Measurements from ENCODE around the gene YEATS2.
"Not testable (repeated sequence)": the region's sequence is repeated elsewhere in the genome, so short reads cannot be mapped to it uniquely, and the experiment has no call there.

Gene YEATS2

DNA sequence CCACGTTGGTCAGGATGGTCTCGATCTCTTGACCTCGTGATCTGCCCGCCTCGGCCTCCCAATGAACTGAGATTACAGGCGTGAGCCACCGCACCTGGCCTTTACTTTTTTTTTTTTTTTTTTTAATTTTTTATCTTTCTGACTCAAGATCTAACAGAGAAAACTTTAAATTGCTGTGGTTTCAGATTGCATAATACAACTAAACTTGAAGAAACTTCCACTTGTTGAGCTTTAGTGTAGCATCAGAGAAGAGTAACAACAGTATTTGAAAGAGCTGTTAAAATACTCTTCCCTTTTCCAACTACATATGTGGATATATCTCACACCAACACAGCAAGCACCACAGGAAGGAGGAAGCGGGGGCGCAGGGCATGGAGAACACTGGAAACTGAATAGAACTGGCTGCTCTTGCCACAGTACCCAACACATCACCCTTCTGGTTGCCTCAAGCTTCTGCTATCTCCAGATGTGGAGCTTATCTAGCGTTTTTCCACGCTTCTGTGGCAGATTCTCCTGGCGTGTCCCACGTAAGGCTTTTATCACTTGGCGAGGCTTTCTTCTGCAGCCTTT is 82.4 kb downstream of the YEATS2 start:
- no peak overlapping the region for H2BK120ac ChIP-seq (ENCODE audit: low read depth, low read length)
- no peak for DNase-seq
- no peaks in the 10 kb centered on the region for H3K4me1 ChIP-seq (ENCODE audit: control insufficient read depth, low read depth, low read length)
- no peaks in the 10 kb centered on the region for H3K27me3 ChIP-seq (ENCODE audit: insufficient read depth, low read length, poor library complexity)
- H4K5ac ChIP-seq (ENCODE audit: low read length): no peak overlapping the region
- H3K27ac ChIP-seq (ENCODE audit: low read depth, low read length): no peak overlapping the region
- no peak overlapping the region for H3K4me3 ChIP-seq (ENCODE audit: low read length)
- H3K4ac ChIP-seq (ENCODE audit: low read depth, low read length): no peak overlapping the region
- no peak overlapping the region for H3K4me2 ChIP-seq (ENCODE audit: low read length)
- H3K18ac ChIP-seq (ENCODE audit: low read length): no peak overlapping the region
- H3K9ac ChIP-seq (ENCODE audit: low read length): no peak overlapping the region
- no peak overlapping the region for H2AK5ac ChIP-seq (ENCODE audit: low read length)
- no peak overlapping the region for H4K8ac ChIP-seq (ENCODE audit: low read depth, low read length)
- H2BK5ac ChIP-seq (ENCODE audit: low read length): no peak overlapping the region
- no peaks in the 10 kb centered on the region for H3K79me1 ChIP-seq (ENCODE audit: low read length)
- no peak overlapping the region for H2BK15ac ChIP-seq (replicated peaks; ENCODE audit: low read depth)
- no peak overlapping the region for H3K23ac ChIP-seq (ENCODE audit: low read length)
- no peaks in the 10 kb centered on the region for H3K79me2 ChIP-seq (ENCODE audit: control insufficient read depth, insufficient read depth, low read length)
- H3K36me3 ChIP-seq (ENCODE audit: control insufficient read depth, insufficient read depth, low read length): peaks cover 9% of the 10 kb centered on the region
- WGBS (ENCODE audit: extremely low coverage, insufficient coverage, low lambda C conversion rate): no CpG with 5 or more reads among the region's 14 CpGs
- H3K56ac ChIP-seq (ENCODE audit: low read length): no peak overlapping the region

DNA sequence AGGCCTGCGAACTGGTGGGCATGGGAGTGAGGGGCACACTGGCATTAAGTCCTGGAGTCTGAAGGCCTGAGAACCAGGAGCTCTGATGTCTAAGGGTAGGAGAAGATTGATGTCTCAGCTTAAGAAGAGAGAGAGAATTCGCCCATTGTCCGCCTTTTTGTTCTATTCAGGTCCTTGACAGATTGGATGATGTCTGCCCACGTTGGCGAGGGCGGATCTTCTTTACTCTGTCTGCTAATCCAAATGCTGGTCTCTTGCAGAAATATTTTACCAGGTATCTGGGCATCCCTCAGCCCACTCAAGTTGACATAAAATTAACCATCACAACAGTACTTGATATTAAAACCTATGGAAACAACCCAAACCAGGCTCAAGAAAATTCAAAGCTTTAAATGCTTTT is 83.6 kb downstream of the YEATS2 start:
- Histone ChIP-seq H2AK5ac (ENCODE audit: low read length) (no peak overlapping the region), H3K79me2 (ENCODE audit: control insufficient read depth, insufficient read depth, low read length) (no peaks in the 10 kb centered on the region), H2BK120ac (ENCODE audit: low read depth, low read length) (no peak overlapping the region), H3K56ac (ENCODE audit: low read length) (no peak overlapping the region), H3K23ac (ENCODE audit: low read length) (no peak overlapping the region), H3K27ac (ENCODE audit: low read depth, low read length) (no peak overlapping the region), H4K8ac (ENCODE audit: low read depth, low read length) (no peak overlapping the region), H3K4me3 (ENCODE audit: low read length) (no peak overlapping the region), H3K9ac (ENCODE audit: low read length) (no peak overlapping the region), H3K36me3 (ENCODE audit: control insufficient read depth, insufficient read depth, low read length) (peaks cover 9% of the 10 kb centered on the region), H2BK5ac (ENCODE audit: low read length) (no peak overlapping the region), H3K18ac (ENCODE audit: low read length) (no peak overlapping the region), H3K79me1 (ENCODE audit: low read length) (no peaks in the 10 kb centered on the region), H4K5ac (ENCODE audit: low read length) (no peak overlapping the region), H2BK15ac (replicated peaks; ENCODE audit: low read depth) (no peak overlapping the region), H3K27me3 (ENCODE audit: insufficient read depth, low read length, poor library complexity) (no peaks in the 10 kb centered on the region), H3K4me2 (ENCODE audit: low read length) (no peak overlapping the region), H3K4me1 (ENCODE audit: control insufficient read depth, low read depth, low read length) (no peaks in the 10 kb centered on the region), H3K4ac (ENCODE audit: low read depth, low read length) (no peak overlapping the region)
- no CpG with 5 or more reads among the region's 6 CpGs for WGBS (ENCODE audit: extremely low coverage, insufficient coverage, low lambda C conversion rate)
- DNase-seq: no peak

DNA sequence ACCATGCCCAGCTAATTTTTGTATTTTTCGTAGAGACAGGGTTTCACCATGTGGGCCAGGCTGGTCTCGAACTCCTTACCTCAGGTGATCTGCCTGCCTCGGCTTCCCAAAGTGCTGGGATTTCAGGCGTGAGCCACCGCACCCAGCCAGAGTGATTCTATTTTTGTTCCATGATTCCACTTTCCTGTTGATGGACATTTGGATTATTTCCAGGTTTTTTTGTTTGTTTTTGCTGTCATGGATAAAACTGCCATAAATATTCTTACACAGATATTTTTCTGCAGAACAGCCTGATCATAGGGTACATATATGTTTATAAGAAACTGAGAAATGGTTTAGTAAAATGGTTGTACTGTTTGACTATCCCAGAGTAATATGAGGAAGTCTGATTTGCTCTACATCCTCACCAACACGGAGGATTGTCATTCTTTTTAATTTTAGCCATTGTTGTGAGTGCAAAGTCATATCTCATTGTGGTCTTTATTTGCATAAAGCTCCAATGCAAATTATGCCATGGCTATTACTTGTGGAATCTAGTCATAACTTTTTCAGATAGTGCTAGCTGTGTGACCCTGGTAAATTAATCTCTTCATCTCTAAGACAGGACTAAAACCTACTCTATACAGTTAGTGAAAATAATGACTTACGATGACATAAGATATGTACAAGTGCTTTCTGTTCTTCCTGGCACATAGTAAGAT is 85.1 kb downstream of the YEATS2 start:
- Histone ChIP-seq H3K27me3 (ENCODE audit: insufficient read depth, low read length, poor library complexity) (no peaks in the 10 kb centered on the region), H3K79me2 (ENCODE audit: control insufficient read depth, insufficient read depth, low read length) (no peaks in the 10 kb centered on the region), H3K36me3 (ENCODE audit: control insufficient read depth, insufficient read depth, low read length) (peaks cover 9% of the 10 kb centered on the region), H2BK120ac (ENCODE audit: low read depth, low read length) (no peak overlapping the region), H4K8ac (ENCODE audit: low read depth, low read length) (no peak overlapping the region), H3K56ac (ENCODE audit: low read length) (no peak overlapping the region), H3K4me3 (ENCODE audit: low read length) (no peak overlapping the region), H2BK15ac (replicated peaks; ENCODE audit: low read depth) (no peak overlapping the region), H3K27ac (ENCODE audit: low read depth, low read length) (no peak overlapping the region), H3K79me1 (ENCODE audit: low read length) (no peaks in the 10 kb centered on the region), H3K9ac (ENCODE audit: low read length) (no peak overlapping the region), H3K4ac (ENCODE audit: low read depth, low read length) (no peak overlapping the region), H4K5ac (ENCODE audit: low read length) (no peak overlapping the region), H2AK5ac (ENCODE audit: low read length) (no peak overlapping the region), H2BK5ac (ENCODE audit: low read length) (no peak overlapping the region), H3K4me2 (ENCODE audit: low read length) (no peak overlapping the region), H3K18ac (ENCODE audit: low read length) (no peak overlapping the region), H3K23ac (ENCODE audit: low read length) (no peak overlapping the region), H3K4me1 (ENCODE audit: control insufficient read depth, low read depth, low read length) (no peaks in the 10 kb centered on the region)
- no peak for DNase-seq
- no CpG with 5 or more reads among the region's 7 CpGs for WGBS (ENCODE audit: extremely low coverage, insufficient coverage, low lambda C conversion rate)

DNA sequence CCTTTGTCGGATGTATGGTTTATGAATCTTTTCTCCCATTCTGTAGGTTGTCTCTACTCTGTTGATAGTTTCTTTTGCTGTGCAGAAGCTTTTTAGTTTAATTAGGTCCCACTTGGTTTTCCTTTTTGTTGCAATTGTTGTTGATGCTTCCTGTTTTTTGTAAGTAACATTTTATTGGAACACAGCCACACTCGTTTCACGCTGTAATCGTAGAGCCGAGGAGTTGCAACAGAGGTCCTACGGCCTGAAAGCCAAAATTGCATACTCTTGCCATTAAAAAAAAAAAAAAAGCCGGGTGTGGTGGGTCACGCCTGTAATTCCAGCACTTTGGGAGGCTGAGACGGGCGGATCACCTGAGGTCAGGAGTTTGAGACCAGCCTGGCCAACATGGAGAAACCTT is 86.9 kb downstream of the YEATS2 start:
- not testable (repeated sequence) for H2AK5ac ChIP-seq (ENCODE audit: low read length); H3K36me3 ChIP-seq (ENCODE audit: control insufficient read depth, insufficient read depth, low read length); H3K18ac ChIP-seq (ENCODE audit: low read length); H3K4me3 ChIP-seq (ENCODE audit: low read length); H2BK5ac ChIP-seq (ENCODE audit: low read length); H3K79me2 ChIP-seq (ENCODE audit: control insufficient read depth, insufficient read depth, low read length); H3K4me1 ChIP-seq (ENCODE audit: control insufficient read depth, low read depth, low read length); H2BK120ac ChIP-seq (ENCODE audit: low read depth, low read length); H3K4ac ChIP-seq (ENCODE audit: low read depth, low read length); H4K8ac ChIP-seq (ENCODE audit: low read depth, low read length); H3K4me2 ChIP-seq (ENCODE audit: low read length); H3K9ac ChIP-seq (ENCODE audit: low read length); H3K79me1 ChIP-seq (ENCODE audit: low read length); H2BK15ac ChIP-seq (replicated peaks; ENCODE audit: low read depth); H3K56ac ChIP-seq (ENCODE audit: low read length); H4K5ac ChIP-seq (ENCODE audit: low read length); H3K23ac ChIP-seq (ENCODE audit: low read length); H3K27me3 ChIP-seq (ENCODE audit: insufficient read depth, low read length, poor library complexity); DNase-seq; H3K27ac ChIP-seq (ENCODE audit: low read depth, low read length)
- WGBS (ENCODE audit: extremely low coverage, insufficient coverage, low lambda C conversion rate): 100% methylated on average over 1 of the region's 10 CpGs

DNA sequence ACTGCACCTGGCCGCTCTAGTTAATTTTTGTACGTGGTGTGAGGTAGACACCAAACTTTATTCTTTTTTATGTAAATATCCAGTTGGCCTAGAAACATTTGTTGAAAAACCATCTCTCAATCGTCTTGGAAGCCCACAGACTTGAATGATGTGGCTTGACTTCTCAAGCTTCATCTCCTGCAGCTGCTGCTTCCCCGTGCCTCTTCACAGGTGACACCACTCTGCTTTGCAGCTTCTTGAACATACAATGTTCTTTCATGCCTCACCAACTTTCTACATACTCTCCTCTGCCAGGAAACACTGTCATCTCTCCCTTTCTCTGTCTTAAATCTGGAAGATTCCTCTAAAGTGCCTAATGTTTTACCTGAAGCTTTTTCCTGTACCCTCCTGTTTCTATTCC is 92.2 kb downstream of the YEATS2 start:
- Histone ChIP-seq H3K27me3 (ENCODE audit: insufficient read depth, low read length, poor library complexity) (no peaks in the 10 kb centered on the region), H2BK120ac (ENCODE audit: low read depth, low read length) (no peak overlapping the region), H3K4me2 (ENCODE audit: low read length) (no peak overlapping the region), H2BK15ac (replicated peaks; ENCODE audit: low read depth) (no peak overlapping the region), H3K9ac (ENCODE audit: low read length) (no peak overlapping the region), H3K4me3 (ENCODE audit: low read length) (no peak overlapping the region), H3K23ac (ENCODE audit: low read length) (no peak overlapping the region), H3K79me1 (ENCODE audit: low read length) (no peaks in the 10 kb centered on the region), H3K36me3 (ENCODE audit: control insufficient read depth, insufficient read depth, low read length) (peaks cover 3% of the 10 kb centered on the region), H2BK5ac (ENCODE audit: low read length) (no peak overlapping the region), H3K79me2 (ENCODE audit: control insufficient read depth, insufficient read depth, low read length) (no peaks in the 10 kb centered on the region), H3K4ac (ENCODE audit: low read depth, low read length) (no peak overlapping the region), H4K5ac (ENCODE audit: low read length) (no peak overlapping the region), H3K56ac (ENCODE audit: low read length) (no peak overlapping the region), H3K4me1 (ENCODE audit: control insufficient read depth, low read depth, low read length) (no peaks in the 10 kb centered on the region), H2AK5ac (ENCODE audit: low read length) (no peak overlapping the region), H4K8ac (ENCODE audit: low read depth, low read length) (no peak overlapping the region), H3K27ac (ENCODE audit: low read depth, low read length) (no peak overlapping the region), H3K18ac (ENCODE audit: low read length) (no peak overlapping the region)
- no peak for DNase-seq
- WGBS (ENCODE audit: extremely low coverage, insufficient coverage, low lambda C conversion rate): no CpG with 5 or more reads among the region's 4 CpGs

DNA sequence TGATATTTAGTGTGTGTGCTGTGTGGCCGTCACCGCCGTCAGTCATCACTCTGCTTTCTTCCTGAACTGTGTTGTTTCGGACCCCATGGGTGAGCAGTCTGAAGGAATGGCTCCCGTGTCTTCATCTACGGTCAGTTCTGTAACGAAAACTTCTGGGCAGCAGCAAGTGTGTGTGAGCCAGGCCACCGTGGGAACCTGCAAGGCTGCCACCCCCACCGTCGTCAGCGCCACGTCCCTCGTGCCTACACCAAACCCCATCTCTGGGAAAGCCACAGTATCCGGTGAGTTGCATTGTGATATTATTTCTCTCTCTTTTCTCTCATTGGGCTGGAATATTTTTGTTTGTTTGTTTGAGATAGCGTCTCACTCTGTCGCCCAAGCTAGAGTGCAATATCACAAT is 93.1 kb downstream of the YEATS2 start:
- Histone ChIP-seq H3K18ac (ENCODE audit: low read length) (no peak overlapping the region), H2BK5ac (ENCODE audit: low read length) (no peak overlapping the region), H3K36me3 (ENCODE audit: control insufficient read depth, insufficient read depth, low read length) (peaks cover 3% of the 10 kb centered on the region), H3K9ac (ENCODE audit: low read length) (no peak overlapping the region), H2BK15ac (replicated peaks; ENCODE audit: low read depth) (no peak overlapping the region), H3K79me2 (ENCODE audit: control insufficient read depth, insufficient read depth, low read length) (no peaks in the 10 kb centered on the region), H3K27ac (ENCODE audit: low read depth, low read length) (no peak overlapping the region), H3K4me1 (ENCODE audit: control insufficient read depth, low read depth, low read length) (no peaks in the 10 kb centered on the region), H3K23ac (ENCODE audit: low read length) (no peak overlapping the region), H3K27me3 (ENCODE audit: insufficient read depth, low read length, poor library complexity) (no peaks in the 10 kb centered on the region), H4K5ac (ENCODE audit: low read length) (no peak overlapping the region), H4K8ac (ENCODE audit: low read depth, low read length) (no peak overlapping the region), H2AK5ac (ENCODE audit: low read length) (no peak overlapping the region), H3K56ac (ENCODE audit: low read length) (no peak overlapping the region), H3K4ac (ENCODE audit: low read depth, low read length) (no peak overlapping the region), H2BK120ac (ENCODE audit: low read depth, low read length) (no peak overlapping the region), H3K79me1 (ENCODE audit: low read length) (no peaks in the 10 kb centered on the region), H3K4me3 (ENCODE audit: low read length) (no peak overlapping the region), H3K4me2 (ENCODE audit: low read length) (no peak overlapping the region)
- WGBS (ENCODE audit: extremely low coverage, insufficient coverage, low lambda C conversion rate): no CpG with 5 or more reads among the region's 16 CpGs
- no peak for DNase-seq

Measured in mesendoderm (in vitro differentiated cells).